Left forelimb (tissue), 1 donor: Measurements from ENCODE around the gene HOXC6.
"Not testable (repeated sequence)": the region's sequence is repeated elsewhere in the genome, so short reads cannot be mapped to it uniquely, and the experiment has no call there.

Experiments used
- DNase-seq: peaks from one replicate; pipeline ENCODE4 v3.0.0-alpha.2; 2018; ENCODE audit warnings: low spot score

Gene HOXC6

GRCh38 chr12:54030889-54031471 lies 2.7 kb downstream of the HOXC6 start:
- DNase-seq: no peak

DNA sequence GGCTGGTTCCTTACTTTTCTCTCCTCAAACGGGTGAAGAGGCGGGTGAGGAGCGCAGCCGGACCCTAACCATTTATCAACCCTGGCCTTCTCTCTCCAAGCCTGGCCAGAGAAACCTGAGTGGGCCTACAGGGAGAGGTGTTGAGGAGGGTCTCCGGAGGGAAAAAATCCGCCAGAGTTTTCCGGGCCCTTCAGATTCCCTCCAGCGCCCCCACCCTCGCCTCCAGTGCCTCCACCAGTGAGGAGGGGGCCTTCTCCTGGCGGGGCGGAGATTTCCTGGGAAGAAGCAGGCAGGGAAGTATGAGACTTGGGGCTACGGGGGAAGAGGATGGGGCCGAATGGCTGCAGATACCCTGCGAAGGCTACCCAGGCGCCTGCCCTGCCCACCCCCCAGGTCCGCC lies 3.2 kb downstream of the HOXC6 start:
- no peak for DNase-seq

DNA sequence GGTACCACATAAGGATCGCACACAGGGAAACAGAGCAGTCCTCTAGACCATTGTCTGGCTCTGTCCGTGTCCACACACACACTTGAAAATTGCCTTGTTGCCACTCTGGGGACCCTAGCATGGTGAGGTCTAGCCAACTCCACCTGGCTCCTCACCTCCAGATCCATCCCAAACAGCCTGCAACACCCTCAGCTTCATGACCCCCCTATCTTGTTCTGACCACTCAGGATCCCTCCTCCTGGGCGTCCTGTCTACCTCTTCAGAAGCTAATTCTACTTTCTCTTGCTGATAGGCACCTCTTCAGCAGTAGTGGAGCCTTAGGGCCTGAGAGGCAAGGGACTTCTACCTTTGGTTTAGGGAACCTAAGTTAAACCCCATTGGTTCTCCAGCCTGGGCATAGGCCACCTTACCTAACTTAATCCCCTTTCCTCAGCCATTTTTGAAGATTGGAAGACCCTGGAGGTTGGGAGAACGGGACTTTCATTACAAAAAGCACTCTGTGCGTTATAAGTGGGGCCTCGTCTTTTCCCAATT lies 3.9 kb downstream of the HOXC6 start:
- DNase-seq: no peak

- no peak for DNase-seq
These were observed 4.4 kb downstream of the HOXC6 start, which contains the start of gene HOXC5 for GRCh38 chr12:54032627-54033100. TSS of gene HOXC5 (plus strand) at chr12:54033050. CDS start at chr12:54033123, 73 bp downstream.

DNA sequence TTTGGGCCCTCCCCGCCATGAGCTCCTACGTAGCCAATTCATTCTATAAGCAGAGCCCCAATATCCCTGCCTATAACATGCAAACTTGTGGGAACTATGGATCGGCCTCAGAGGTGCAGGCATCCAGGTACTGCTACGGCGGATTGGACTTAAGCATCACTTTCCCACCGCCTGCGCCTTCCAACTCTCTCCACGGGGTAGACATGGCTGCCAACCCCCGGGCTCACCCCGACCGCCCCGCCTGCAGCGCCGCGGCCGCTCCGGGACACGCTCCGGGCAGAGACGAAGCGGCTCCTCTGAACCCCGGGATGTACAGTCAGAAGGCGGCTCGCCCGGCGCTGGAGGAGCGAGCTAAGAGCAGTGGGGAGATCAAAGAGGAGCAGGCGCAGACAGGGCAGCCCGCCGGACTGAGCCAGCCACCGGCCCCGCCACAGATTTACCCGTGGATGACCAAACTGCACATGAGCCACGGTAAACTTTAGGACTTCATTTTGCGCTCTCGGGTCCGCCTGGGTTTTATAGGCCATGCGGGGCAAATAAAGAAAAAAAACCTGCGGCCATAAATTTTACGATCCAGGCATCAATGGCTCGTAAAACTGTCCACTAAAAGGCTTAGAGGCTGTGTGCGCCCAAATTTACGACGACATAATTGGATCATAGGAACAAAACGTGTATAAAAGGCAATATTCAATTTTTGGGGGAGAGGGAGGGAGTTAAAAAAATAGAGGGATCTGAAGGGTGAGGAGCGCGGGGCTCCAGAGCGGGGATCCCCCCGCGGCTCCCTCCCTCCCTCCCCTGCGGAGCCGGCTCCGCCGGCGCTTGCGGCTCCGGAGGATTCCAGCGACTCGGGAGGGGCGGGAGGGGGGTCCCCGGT lies 5.1 kb downstream of the HOXC6 start:
- no peak for DNase-seq

DNA sequence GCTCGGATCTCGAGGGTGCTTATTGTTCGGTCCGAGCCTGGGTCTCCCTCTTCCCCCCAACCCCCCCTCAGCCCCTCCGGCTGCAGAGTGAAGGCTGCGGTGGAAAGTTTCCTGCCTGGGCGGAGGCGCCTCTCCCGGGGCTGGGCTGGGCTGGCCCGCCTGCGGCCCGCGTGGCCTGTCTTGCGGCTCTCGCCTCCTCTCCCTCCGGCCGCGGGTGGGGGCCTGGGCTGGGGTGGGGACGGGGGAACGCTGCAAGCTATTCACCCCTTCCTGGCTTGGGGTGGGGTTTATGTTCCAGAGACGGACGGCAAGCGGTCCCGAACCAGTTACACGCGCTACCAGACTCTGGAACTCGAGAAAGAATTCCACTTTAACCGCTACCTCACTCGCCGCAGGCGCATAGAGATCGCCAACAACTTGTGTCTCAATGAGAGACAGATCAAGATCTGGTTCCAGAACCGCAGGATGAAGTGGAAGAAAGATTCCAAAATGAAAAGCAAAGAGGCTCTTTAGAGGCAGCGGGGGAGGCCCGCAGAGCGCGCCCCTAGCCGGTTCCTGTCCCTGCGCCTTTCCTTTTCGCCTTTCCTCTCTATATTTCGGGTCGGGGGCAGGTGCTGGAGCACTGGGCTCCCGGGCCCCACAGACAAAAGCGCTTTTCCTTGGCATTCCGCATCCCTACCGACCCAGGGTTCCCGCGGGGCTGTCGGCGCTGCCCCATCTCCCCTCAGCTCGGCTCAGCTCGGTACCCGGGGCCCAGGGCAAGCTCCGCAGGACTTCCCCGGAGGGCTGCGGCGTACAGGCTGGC lies 5.9 kb downstream of the HOXC6 start:
- DNase-seq: no peak

DNA sequence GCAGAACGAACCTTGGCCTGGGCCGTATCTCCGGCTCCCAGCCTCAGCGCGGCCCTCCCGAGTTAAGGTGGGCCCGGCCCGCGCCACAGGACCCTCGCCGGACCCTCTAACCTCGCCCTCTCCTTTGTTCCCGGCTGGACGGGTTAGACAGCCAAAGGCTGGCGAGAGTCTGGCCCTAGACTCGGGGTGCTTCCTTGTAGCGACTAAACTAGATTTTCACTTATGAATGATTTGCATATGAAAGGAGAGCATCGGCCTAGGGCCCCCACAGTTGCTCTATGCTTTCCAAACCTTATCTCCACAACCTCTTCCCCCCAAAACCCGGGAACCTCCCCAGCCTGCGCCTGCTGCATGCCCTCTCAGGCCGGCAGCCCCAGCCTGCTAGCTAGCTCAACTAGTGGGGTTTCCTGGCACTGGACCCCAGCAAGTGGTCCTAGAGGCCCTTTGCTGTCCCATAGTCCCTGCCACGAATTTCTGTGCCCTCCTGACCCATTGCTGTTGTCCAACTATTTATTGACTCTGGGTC lies 6.6 kb downstream of the HOXC6 start:
- no peak for DNase-seq

DNA sequence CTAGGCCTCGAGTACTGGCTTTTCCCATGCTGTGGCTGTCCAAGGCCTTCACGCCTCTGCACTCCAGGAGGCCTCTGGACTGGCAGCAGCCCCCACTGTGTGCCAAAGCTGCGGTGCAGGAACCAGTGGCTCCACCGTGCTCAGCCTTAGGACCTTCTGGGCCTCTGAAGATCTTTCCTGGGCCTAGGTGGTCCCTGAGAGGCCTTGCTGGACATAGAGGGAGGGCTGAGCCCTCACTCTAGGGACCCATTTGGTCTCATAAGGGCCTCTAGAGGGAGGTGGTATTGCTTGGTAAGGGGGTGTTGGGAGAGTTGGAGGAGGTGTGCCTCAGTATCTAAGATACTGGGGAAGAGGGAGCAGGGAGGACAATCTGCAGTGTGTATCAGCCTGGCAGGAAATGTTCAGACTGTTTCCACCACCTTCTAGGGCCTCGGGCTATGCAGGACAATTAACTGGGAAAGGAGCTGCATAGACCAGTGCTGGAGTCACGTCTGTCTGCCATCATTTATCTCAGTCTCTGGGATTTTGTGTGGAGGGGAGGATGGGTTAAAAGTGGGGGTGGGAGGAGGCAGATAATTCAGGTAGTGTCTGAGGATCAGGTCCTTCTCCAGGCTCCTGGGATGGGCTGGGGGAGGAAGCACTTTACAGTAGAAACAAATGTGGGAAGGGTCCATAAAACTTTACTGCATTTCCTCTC lies 7.5 kb downstream of the HOXC6 start:
- no peak for DNase-seq

- DNase-seq: no peak
These were observed 8.6 kb downstream of the HOXC6 start for GRCh38 chr12:54036620-54037359.

GRCh38 chr12:54037360-54038283 lies 9.4 kb downstream of the HOXC6 start:
- DNase-seq: no peak

DNA sequence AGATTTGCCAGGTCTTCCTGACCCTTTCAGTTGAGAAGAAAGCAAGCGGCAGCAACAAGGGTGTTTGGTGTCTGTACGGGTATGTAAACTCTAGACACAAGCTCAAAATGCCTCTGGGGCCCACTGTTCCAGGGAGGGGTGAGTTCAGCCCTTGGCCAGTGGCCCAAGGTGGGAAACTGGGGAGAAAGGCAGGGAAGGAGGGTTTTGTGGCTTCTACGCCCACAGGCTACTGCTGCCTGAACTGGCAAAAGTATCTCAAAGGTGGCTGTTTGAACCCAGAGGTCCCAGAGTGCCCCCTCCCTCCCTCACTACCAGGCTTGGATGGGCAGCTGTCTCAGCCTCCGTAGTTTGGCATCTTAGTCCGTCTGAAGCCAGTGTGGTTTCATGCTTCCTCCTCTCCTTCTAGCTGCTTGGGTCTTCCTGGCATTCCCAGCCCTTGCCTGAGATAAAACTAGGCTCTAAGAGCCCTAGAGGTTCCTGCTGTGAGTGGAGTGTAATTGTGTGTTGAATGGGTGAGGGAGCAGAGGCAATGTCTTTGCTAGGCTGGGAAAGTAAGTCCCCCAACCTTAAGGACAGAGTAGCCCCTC lies 10.1 kb downstream of the HOXC6 start:
- DNase-seq: no peak

GRCh38 chr12:54038871-54039414 lies 10.7 kb downstream of the HOXC6 start:
- DNase-seq: no peak

GRCh38 chr12:54039417-54040147 lies 11.3 kb downstream of the HOXC6 start:
- DNase-seq: no peak

GRCh38 chr12:54040148-54040494 lies 11.9 kb downstream of the HOXC6 start:
- DNase-seq: no peak

- DNase-seq: no peak
These were observed 12.4 kb downstream of the HOXC6 start for GRCh38 chr12:54040648-54041047.

DNA sequence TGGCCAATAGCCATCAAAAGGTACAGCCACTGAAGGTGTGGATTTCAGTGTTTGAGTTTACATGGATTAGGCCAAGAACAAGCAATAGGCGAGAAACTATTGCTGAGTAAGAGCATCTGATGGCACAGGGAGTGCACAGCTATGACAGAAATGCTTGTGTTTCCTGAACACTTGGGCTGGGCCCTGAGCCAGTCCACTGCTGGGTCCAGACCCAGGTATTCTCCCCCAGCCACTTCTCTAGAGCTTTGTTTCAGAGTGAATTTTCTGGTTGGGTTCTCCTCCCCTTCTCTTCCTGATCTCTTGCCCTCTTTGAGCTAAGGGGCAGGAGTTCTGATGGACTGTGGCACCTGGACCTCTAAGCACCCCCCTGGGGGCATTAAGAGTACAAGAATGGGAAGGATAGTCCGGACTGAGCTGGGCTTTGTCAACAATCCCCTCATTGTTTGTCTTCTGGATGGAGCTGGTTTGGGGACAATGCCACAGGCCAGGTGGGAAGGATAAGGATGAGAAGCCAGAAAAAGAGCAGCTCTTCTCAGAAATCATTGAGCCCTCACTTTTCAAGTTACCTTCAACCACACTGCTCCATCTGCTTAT lies 13.0 kb downstream of the HOXC6 start:
- no peak for DNase-seq

DNA sequence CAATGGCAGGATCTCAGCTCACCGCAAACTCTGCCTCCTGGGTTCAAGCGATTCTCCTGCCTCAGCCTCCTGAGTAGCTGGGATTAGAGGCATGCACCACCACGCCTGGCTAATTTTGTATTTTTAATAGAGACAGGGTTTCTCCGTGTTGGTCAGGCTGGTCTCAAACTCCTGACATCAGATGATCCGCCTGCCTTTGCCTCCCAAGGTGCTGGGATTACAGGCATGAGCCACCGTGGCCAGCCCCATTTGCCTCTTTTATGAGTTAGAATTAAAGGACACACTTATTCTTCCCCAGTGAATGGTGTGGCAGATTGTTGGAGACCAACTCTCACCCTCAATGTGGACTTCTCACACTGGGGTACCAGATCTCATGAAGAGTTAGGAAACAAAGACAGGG lies 13.8 kb downstream of the HOXC6 start:
- DNase-seq: not testable (repeated sequence)
